ENCODE results near the gene OGFRL1.

The OGFRL1 gene

GRCh38 chr6:71333050-71333449 lies 44.4 kb downstream of the OGFRL1 start:
- DNase-seq (ENCODE audit: low spot score) = no peak

DNA sequence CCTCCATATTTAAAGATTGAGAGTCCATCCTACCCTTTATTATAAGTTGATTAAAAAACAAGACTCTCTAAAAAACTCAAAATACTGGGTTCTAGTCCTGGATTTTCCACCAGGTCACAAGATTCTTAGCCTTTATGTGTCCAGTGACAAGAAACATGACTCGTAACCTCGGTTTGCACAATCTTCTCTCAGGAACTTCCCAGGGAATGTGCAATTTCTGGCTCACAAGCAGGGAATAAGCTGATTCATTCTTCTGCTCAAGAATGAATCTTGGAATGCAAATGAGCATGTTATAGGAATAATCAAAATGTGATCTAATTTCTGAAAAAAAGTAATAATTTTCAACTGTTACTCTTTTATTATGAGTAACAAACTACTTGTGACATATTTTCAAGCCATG lies 45.1 kb downstream of the OGFRL1 start:
- no peak for DNase-seq (ENCODE audit: low spot score)

DNA sequence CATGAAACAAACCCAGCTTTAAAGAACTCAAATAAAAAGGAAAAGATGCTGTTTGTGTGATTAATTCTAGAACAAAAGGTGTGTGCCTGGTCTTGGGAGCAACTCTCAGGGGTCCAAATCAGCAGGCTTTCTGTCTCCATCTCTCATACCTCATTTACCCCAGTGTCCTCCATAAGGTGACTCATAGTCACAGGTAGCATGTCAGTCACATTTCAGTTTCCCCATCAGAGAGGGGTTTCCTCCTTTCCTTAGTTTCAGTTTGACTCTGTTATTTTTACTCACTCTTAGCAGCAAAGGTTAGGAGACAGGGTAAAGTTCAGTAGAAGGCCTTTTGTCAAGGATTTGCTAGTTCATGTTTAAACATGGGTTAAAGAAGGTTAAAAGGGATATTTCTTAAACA lies 46.2 kb downstream of the OGFRL1 start:
- DNase-seq (ENCODE audit: low spot score) = no peak

- DNase-seq (ENCODE audit: low spot score) = no peak
These were observed 46.9 kb downstream of the OGFRL1 start for GRCh38 chr6:71335544-71335943.

- DNase-seq (ENCODE audit: low spot score) = no peak
These were observed 48.3 kb downstream of the OGFRL1 start for GRCh38 chr6:71336901-71337300.

GRCh38 chr6:71338540-71339316 lies 50.1 kb downstream of the OGFRL1 start:
- DNase-seq (ENCODE audit: low spot score) = no peak

GRCh38 chr6:71342772-71343171 lies 54.2 kb downstream of the OGFRL1 start:
- no peak for DNase-seq (ENCODE audit: low spot score)

GRCh38 chr6:71345476-71346333 lies 57.1 kb downstream of the OGFRL1 start:
- DNase-seq (ENCODE audit: low spot score) = peak; percentile 20

DNA sequence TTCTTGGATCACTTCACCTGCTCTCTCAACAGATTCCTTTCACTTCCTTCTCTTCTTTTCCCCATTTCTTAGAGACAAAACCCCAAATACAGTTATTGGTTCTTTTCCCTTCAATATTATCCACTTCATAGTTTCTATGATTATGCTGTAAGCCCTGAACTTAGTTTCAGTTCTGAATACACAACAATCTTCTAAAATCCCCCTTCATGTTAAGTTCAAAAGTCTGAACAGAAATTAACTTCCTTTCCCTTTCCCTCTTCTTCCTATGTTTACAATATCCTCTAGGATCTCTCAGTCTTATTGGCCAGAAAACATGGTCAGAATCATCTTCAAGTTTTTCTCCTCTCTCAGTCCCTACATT lies 57.7 kb downstream of the OGFRL1 start:
- DNase-seq (ENCODE audit: low spot score) = no peak

DNA sequence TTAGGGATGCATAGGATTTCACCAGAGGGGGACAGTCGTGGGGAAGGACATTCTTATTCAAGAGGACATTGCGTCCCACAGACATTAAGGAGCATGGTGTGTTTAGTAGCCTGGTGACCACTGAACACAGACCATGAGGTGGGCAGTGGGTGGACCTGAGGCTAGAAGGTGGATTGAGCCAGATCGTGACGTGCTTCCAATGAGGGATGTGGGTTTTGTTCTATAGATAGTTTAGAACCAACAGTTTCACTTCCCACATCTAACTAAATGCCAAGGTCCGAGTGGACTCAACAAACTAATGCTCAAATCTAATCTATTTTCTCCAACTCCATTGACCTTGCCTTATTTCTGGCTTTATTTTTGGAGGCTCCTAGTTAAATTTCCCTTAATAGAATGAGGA lies 58.5 kb downstream of the OGFRL1 start:
- no peak for DNase-seq (ENCODE audit: low spot score)

GRCh38 chr6:71349395-71349794 lies 60.8 kb downstream of the OGFRL1 start:
- peak; percentile 29 for DNase-seq (ENCODE audit: low spot score)

DNA sequence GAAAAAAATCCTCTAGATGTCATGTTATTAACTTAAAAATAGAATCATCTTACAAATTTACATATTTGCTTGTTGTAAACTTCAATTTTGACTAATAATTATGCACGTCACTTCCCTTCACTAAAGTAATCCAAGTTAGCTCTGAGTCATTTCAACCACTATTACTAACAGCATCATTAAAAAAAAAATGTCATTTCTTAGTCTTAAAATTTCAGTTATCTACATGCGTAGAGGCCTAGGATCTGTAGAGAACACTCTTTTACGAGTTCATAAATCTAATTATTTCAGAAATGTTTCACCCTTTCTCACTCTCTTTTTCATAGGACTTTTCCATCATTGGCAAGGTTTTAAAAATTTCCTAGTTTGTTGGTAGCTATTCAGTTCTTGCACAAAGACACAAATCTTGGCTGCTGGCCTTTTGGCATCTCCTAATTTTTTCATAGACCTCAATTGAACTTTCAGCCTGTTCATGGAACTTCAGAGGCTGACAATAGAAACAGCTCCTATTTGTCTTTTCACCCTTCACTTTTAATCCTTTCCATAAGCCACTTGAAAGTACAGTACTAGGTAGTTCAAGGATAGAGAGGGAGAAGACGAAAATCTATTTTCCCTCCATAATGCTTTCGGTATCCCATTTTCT lies 61.5 kb downstream of the OGFRL1 start:
- DNase-seq (ENCODE audit: low spot score) = no peak

- no peak for DNase-seq (ENCODE audit: low spot score)
These were observed 62.6 kb downstream of the OGFRL1 start for GRCh38 chr6:71351190-71351589.

Data from SK-N-DZ (cell line).